Stimulated activated CD4-positive, alpha-beta T cell treated with anti-CD3 and anti-CD28 coated beads, Interleukin-15, amount 100 ng/mL, for 1 hour (primary cell): ENCODE data around the gene PDGFD.

Experiments
- DNase-seq, 2 donors: peaks; one replicate each; pipeline ENCODE4 v3.0.0-alpha.2; 2020; ENCODE audit warnings: low read depth in 1 of 2, low spot score in 1 of 2

Gene PDGFD

DNA sequence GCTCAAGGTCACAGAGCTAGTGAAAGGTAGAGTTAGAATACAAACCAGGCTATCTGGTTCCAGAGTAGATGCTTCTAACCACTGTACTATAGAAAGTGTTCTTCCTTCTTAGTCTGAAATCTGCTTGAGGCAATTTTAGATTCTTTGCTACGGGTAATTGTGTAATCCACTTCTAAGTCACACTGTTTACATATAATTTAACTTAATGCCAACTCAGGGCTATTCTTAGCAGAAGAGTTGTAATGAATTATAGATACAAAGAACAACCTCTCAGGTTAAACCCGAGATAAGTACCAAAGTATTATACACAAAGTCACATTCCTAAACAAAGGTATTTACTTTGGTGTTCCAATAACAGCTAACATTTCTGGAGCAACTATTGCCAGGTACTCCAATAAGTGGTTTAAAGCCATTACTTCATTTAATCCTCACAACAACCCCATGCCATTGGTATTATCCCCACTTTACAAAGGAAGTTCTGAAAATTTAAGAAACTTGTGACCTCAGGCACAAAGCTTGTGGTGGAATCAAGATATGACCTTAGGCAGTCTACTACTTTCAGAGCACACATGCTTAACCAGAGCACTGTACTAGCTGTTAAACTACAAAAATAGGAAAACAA, 158.6 kb downstream of the PDGFD start:
- no peak for DNase-seq

DNA sequence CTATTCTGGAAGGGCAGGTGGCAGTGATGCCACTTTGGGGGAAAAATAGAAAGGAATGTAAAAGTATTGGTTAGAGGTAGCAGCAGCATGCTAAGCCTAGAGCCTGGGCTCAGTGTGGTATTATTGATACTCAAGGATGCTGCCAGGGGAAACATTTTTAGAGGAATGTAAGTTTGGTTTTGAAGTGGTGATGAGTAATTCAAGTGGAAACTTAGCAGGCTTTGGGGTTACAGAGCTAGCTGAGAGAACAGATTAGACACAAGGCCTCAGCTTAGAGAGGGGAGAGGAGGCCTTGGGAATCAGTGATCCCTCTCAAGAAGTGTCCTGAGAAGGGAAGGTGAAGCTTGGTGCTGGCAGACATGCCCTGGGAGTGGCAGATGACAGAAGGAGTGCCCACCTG, 160.5 kb downstream of the PDGFD start:
- DNase-seq: no peak

DNA sequence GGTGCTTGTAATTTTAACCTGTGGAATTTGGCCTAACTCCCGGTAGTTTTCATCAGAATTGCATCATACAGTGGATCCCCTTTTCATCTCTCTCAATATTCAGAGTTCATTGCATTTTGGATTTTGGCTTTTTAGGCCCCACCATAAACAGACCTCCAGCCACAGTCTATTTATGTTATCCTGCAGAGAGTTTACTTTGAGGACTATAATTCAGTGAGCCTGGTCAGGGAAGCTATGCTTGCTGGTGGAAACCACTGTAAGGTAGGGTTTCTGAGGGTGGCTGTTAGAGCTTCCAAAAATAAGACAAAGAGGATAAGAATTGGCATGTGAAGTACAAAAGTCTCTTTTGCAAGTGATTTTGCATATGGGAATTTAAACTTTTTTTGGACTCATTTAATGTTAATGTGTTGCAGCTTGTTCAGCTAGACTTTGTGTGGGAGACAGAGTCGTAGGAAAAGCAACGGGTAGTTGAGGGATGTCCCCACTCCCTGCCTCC, 162.3 kb downstream of the PDGFD start:
- DNase-seq: no peak

DNA sequence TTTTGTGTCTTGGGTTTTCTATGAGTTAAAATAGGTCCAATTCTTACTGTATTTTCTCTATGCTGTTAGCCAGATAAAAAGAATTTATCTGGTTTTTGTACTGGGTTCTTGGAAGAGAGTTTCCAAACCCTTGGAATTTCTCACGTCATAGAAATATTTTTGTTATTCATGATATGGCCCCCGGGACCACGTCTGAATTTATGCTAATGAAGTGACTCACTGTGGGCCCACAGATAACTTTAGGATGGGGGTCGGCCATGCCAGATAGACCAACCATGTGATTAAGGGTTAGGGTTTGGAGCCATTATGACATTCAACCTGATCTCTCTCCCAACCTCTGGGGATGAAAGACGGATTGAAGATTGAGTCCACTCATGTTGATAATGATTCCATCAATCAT, 163.1 kb downstream of the PDGFD start:
- DNase-seq: no peak

DNA sequence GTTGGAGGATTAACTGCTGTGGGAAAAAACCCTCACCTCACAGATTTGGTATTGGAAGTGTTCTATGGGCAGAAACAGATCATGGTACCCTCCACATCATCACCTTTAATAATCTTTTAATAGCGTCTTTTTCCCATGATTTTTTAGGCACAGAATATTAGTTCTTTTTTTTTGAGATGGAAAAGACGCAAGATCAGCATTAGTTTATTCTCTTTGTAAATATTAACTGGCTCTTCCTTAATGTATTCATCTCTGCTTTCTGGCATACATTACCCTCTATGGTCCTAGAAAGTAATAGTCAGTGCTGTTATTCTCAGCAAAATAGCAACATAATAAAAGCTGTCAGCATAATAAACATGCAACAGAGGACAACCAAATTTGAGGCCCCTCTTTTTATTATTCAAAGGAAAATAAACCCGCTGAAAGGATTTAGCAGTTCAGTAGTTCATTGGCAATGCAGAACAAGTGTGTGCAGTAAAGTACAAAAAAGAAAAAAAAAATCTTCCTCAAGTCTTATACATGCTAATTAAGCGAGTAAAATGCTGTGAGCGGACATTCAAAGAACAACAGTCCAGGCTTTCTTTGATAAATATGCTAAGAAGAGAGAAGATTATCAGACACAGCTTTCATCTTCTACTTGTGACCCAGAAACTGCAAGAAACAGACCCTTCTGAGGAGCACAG, 165.0 kb downstream of the PDGFD start:
- no peak for DNase-seq

DNA sequence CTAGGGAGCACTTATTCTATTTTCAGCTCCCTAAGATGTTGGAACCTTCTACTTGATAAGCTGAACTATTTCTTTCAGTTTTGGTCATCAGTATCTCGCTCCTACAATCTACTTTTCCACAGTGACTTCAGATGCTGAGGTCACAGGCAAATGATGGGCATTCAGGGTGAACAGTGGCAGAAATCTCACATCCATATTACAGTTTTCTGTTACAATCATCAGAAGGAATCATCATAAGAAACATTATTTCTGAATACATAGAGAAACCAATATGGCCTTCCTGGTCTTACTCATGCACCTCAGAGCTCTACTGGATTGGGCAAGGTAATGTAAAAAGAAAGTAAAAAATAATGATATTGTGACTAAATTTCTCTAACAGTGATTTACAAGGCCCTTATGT, 166.9 kb downstream of the PDGFD start:
- no peak for DNase-seq

DNA sequence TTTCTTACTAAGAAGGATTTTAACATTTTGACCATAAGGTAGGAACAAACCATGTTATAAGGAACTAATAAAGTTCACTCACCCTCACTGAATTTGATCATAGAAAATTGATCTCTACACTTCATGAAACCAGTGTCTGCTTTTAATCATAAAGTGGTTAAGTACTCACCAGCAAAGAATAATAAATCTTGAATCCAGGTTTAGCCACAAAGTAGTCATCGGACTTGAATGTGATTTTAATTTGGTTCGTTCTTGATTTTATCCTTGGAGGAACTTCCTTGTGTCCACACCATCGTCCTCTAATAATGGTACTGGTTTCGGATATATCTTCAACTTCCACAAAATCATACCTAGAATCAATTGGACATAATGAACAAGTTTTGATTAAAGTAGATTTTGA, 168.1 kb downstream of the PDGFD start:
- no peak for DNase-seq

DNA sequence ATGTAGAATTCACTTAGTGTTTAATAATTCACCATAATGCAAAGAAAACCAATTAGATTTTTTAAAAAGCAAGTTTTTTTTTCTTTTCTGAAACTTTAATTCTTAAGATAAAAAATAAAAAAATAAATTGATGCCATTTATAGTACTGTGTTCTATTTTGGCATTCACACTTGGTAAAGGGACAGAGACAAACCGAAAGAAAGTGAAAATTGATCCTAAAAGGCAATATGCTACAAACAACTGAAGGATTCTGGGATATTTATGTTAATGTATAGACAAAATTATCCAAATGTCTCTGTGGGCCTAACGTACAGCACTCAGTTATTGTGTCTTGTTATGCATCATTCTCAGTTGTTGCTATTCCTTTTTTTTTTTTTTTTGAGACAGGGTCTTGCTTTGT, 169.4 kb downstream of the PDGFD start:
- DNase-seq: no peak

DNA sequence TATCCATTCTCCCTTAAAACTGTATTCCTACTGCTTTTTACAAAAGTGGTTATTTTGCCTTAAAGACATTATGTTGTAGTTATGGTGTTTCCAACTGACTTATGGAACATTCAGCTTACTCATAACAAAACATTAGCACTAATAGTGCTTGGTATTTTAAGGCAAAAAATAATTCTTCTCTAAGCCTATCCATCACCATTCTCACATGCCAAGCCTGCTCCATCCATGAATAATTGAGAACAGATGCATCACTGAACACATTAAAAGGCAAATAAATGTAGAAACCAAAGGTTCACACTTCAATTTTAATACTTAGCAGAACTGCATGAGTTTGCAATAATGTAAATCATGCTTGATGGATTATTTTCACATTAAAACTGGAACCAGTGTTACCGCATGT, 169.9 kb downstream of the PDGFD start:
- DNase-seq: no peak

DNA sequence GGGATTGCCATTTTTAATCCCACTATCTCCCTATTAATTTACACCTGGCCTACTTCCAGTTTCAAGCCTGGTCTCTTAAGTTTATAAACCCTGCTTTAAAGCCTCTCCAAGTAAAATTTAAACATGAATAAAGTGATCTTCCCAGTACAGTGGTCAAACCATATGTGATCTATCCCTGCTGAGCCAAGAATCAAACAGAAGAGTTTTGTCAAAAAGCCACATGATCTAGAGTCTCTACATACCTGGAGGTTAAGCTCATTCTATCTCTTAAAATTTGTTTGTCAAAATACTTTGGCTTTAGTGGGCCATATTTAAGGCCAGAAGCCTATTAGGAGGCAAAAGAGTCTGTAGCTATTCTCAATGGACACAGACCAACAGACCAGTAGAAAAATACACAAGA, 170.4 kb downstream of the PDGFD start:
- DNase-seq: no peak

DNA sequence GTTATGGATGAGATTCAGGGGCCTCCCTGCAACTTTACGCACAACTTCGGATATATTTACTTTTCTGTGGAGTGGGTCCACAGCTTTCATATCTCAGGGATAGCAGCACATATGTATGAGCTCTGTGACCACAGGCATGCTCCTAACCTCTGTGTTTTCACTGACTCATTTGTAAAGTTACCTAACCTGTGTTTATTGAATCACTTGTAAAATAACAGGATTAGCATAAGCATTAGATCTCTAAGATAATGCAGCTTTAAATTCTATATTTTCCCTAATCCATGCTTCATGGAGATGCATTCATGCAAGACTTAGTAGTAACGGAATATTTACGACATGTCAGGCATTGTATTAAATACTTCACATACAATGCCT, 175.4 kb downstream of the PDGFD start:
- DNase-seq: no peak

DNA sequence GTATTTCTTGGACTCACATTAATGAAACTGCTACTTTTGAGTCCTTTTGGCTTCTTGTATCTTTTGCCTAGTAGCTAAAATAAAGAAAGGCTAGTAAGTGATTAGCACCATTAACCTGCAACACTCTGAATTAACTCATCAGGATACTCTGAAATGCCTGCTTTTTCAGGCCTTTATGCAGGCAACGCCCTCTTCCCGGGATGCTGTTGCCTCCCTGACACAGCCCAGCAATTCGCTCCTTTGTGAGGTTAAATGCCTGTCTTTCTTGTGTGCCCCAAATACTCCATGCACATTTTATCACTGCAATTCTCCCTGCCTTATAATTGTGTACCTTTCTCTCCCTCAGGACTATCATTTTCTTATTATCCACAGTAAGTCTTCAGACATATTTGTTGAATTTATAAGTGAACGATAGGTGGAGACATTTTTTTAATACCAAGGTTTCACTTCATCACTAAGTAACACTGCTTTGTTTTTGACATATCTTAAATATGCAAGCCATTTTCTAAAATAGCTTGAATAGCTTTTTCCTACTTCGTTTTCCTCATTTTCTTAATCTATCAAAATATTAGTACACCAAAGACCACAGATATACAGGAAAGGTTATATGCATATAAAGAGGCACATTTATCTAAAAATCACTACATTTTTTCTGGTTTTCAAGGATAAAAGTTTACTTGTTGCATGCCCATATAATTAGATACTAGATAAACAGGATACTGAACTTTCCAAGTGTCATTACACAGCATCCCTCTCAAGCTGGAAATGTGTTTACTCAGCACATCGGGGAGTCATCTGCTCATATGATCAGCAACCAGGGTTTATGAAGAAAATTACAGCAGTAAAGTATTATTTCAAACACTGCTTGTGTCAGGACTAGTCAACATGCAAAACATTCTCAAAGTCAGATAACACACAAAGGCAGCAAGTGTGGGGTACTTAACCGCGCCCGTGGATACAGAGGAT, 176.0 kb downstream of the PDGFD start:
- no peak for DNase-seq

DNA sequence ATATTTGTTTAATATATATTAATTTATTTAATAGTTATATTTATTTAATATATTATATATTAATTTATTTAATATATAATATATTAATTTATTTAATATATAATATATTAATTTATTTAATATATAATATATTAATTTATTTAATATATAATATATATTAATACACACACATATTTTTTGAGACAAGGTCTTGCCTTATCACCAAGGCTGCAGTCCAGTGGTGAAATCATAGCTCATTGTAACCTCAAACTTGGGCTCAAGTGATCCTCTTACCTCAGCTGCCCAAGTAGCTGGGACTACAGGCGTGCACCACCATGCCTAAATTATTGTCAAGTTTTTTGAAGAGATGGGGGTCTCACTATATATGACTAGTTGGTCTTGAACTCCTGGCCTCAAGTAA, 178.9 kb downstream of the PDGFD start:
- no peak for DNase-seq

DNA sequence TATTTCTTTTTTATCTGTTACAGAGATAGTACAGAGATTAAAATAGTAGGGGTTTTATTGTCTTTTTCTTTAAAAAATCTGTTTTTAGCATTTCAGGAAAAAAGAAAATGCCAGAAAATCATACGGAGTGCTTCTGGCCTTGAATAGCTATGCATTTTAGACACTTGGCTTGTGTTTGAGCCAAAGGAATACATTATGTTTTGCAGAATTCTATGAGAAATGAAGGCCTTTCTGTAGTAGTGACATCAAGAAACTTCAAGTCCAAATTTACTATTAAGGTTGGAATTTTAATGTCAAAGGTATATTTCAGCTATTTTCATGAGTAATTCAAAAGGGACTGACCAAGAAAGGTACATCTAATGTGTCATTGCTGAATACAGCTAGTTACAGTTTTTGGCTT, 183.8 kb downstream of the PDGFD start:
- DNase-seq: no peak

DNA sequence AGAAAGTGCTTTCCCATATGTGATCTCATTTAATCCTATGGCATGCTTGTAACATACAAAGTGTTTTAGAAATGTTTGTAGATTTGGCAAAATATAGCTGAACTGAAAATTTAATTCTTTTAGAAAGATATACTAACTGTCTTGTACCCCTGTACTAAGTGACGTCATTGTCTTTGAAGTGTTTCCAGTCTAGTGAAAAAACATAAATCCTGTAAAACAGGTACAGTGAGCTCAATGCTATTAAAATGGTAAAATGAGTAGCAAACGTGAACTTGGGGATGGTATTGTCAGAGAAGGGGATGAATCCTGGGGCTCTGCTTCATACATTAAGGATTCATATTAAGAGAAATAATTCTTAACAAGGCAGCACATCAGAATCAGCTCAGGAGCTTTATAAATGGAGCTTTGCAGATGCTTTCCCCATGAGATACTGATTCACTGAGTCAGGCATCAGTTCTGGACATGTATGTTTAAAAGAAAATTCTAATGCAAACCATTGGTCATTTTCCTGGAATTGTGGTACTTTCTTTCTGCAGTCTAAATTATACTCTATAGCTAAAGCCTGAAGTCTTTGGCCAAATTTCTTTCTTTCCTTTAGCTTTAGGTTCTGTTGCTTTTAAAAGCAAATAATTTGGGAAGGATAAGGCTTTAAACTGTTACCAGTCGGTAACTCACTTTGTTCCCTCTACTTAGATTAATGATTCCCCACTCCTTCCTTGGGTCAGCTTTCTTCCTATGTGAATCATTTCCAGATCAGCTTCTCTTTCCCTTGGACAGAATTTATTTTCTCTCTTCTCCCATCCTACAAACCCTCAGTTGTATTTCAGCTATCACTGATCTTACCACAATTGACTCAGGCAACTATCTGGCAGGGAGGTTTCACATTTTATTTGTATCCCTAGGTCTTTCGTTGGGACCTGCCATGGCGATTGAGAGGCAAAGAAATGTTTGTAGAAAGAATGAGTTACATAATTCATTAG, 185.0 kb downstream of the PDGFD start:
- no peak for DNase-seq

DNA sequence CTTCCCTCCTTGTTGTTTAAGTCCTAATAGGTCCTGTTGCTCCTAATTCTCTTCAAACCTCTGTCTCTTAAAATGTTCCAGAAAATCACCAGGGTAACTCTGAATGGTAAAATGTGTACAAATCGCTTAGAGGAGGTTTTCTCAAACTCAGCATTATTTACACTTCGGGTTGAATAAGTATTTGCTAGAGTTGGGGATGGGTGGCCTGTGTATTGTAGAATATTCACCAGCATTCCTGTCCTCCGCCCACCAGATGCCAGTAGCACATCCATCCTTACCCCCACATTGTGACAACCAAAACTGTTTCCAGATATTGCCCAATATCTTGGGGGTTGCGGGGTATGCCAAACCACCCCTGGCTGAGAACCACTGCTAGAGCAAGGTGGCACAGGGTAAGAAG, 191.9 kb downstream of the PDGFD start:
- no peak for DNase-seq

DNA sequence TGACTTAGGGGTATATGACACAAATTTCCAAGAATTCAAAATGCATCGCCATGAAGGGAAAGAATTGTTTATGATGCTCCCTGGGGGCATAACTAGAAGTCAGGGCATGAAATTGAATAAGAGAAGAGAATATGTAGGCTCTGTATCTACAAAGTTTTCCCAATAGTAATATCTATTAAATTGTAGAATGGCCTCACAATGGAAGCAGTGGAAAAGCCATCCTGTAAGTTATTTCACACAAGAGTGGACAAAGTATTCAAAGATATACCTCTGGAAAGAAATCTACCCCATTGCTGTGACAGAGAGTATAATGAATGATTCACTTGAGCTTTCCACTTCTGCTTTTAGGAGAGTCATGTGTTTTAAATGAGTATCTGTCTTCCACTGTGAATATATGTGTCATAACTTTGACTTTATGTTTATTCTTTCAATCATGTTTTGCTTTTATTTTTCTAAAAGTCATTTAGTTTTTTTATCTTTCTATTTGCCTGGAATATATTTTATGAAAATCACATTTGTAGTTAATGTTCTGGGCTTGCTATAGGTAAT, 193.2 kb downstream of the PDGFD start:
- no peak for DNase-seq

DNA sequence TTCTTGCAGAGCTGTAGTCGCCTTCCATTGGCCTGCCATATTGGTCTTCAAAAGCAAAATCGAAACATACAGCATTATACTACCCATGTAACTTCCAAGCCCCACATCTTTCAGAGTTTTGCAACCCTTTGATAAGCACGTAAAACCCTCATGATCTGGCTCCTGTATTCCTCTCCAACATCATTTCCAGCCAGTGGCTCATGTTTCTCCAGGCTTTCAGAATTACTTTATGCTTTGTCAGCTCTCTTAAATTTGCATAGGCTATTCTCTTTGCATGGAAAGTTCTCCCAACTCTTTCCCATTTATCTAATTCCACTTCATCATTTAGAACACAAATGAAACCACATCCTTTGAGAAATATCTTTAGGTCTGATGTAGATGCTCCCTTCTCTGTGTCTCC, 195.3 kb downstream of the PDGFD start:
- no peak for DNase-seq

DNA sequence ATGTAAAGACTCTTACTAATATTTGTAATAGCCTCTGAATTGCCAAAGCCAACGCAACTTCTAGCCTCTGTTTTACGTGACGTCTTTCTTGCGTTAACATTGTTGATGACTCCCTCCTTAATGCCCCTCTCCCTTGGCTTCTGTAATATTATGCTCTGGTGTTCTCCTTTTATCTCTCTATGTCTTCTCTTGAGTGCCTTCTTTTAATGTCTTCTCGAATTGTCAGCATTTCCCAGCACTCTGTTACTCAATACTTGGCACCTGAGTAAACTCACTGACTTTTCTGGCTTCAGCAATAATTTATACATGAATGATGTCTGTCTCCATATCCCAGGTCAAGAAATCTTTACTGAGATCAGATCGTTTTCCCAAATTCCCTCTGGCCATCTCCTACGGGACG, 196.0 kb downstream of the PDGFD start:
- no peak for DNase-seq

DNA sequence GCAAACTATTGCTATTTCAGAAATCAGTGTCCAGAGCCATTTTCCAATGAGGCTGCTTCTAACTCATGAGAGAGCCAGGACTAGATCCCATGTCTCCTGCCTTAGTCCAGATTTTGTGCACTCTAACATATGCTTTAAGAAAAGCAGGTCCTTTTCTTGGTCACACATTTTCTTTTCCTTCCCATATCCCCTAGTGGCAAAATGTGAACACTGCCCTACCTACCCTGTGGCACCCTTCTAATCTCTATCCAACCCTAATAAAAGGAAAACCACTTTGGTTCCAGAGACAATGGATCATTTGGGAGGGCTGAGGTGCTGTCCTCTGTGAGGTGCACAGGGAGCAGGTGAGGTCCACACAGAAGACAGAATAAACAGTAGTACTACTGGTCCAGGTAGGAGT, 199.6 kb downstream of the PDGFD start:
- DNase-seq: no peak

DNA sequence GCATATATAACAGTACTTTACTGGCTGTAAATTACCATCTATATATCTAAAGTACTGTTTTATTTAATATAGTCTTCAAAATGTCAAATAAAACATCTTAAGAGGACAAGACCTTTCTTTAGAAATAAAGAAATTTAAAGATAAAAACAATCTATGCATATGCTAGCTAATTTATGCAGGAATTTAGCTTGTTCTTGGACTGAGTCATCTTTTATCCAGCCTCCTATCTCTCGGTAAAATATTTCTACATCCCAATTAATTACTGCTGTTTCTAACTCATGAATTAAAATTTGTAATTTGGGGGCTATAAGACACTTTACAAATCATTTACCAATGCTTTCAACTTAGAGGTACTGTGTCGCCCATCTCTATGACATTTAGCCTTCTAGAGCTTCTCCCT, 200.3 kb downstream of the PDGFD start:
- no peak for DNase-seq
